A549 (cell line): ENCODE data around the gene FOXO3. TPM values are rescaled to one million over a fixed set of nuclear protein-coding genes. Genes with fewer than 3 reads are reported as not detected.
A peak's percentile ranks its signal among the peaks of the same experiment; 100 is the strongest.

Experiments
- ATAC-seq, 2 experiments: fragments of 200-7000 bp in 1 of 2; fragments of >200 bp in 1 of 2; cut with Nextera tagmentation in 1 of 2; cut with Tn5 transposase in 1 of 2; 3 replicates each; pipeline versions ENCODE4 v1.8.0 to v1.9.1; 2018 to 2020; ENCODE audit warnings: mild to moderate bottlenecking in 1 of 2, moderate library complexity in 1 of 2
- CTCF ChIA-PET: fragments of 300-600 bp; sonication (Branson Sonifier 250); formaldehyde crosslinking; extraction: SDS; loops from one replicate; lab custom pipeline; 2021; ENCODE audit warnings: antibody characterized with exemption, inconsistent platforms; lab: Yijun Ruan, JAX
- POLR2A ChIA-PET: fragments of 350-600 bp; formaldehyde crosslinking; extraction: SDS; loops from one replicate; lab custom pipeline; 2021; ENCODE audit warnings: antibody characterized with exemption, inconsistent platforms; lab: Yijun Ruan, JAX
- DNase-seq, 2 experiments: peaks; one replicate each; pipeline versions ENCODE4 v3.0.0 to v3.0.0-alpha.2; 2011 to 2016; ENCODE audit warnings: low read depth in 1 of 2, low spot score in 1 of 2
- FAIRE-seq: peaks from 2 replicates; lab custom pipeline; 2011; peaks lifted over from hg19 to GRCh38; lab: Jason Lieb, UNC
- H3K27ac ChIP-seq, 2 experiments: fragments of >200 bp; sonication (Bioruptor Twin); formaldehyde crosslinking; 3 replicates each; pipeline ENCODE4 v1.5.1; 2016 to 2017
- H3K4me1 ChIP-seq: fragments of >200 bp; sonication (Bioruptor Twin); formaldehyde crosslinking; 3 replicates; pipeline ENCODE4 v1.6.1; 2016
- H3K4me2 ChIP-seq: fragments of >200 bp; sonication (Bioruptor Twin); formaldehyde crosslinking; 3 replicates; pipeline ENCODE4 v1.6.1; 2016
- H3K4me3 ChIP-seq: fragments of >200 bp; sonication (Bioruptor Twin); formaldehyde crosslinking; 3 replicates; pipeline ENCODE4 v1.5.1; 2016
- H3K9me3 ChIP-seq: fragments of >200 bp; sonication (Bioruptor Twin); formaldehyde crosslinking; 3 replicates; pipeline ENCODE4 v1.6.1; 2016
- ATOH8 ChIP-seq: fragments of 250-450 bp; sonication (Bioruptor Pico); IDR thresholded peaks from 2 replicates; pipeline ENCODE4 v1.5.0; 2020; ENCODE audit warnings: low read depth, mild to moderate bottlenecking, moderate library complexity
- EHF ChIP-seq: fragments of 250-450 bp; sonication (Bioruptor Pico); IDR thresholded peaks from 2 replicates; pipeline ENCODE4 v1.5.0; 2020; ENCODE audit warnings: mild to moderate bottlenecking
- FOSL2 ChIP-seq, 2 experiments: fragments of 450-650 bp in 1 of 2; fragments of >200 bp in 1 of 2; sonication (Bioruptor Twin) in 1 of 2; formaldehyde crosslinking; IDR thresholded peaks; 2 replicates each; pipeline versions ENCODE4 v1.5.0 to v1.6.1; 2016 to 2020; ENCODE audit warnings: mild to moderate bottlenecking in 1 of 2, moderate library complexity in 1 of 2
- HMGXB4 ChIP-seq: fragments of 250-450 bp; sonication (Bioruptor Pico); IDR thresholded peaks from 2 replicates; pipeline ENCODE4 v1.5.0; 2021; ENCODE audit warnings: mild to moderate bottlenecking, moderate library complexity, borderline replicate concordance
- JUN ChIP-seq, 2 experiments: fragments of >200 bp; sonication (Bioruptor Twin); formaldehyde crosslinking; IDR thresholded peaks; 2 replicates in 1 of 2; 3 replicates in 1 of 2; pipeline ENCODE4 v1.6.1; 2016 to 2017
- JUNB ChIP-seq: fragments of >200 bp; sonication (Bioruptor Twin); formaldehyde crosslinking; IDR thresholded peaks from 2 replicates; pipeline ENCODE4 v1.6.1; 2016
- MYC ChIP-seq: IDR thresholded peaks from 2 replicates; pipeline ENCODE4 v1.6.1; 2012; ENCODE audit warnings: mild to moderate bottlenecking, inconsistent platforms, low read length, improper control_type of control experiment, borderline replicate concordance
- POLR2A ChIP-seq: IDR thresholded peaks from 2 replicates; pipeline ENCODE4 v1.6.1; 2012; ENCODE audit warnings: mild to moderate bottlenecking, low read length
- REST ChIP-seq: fragments of 200-600 bp; sonication (generic); IDR thresholded peaks from 2 replicates; pipeline ENCODE4 v1.6.1; 2016; ENCODE audit warnings: antibody characterized with exemption, mild to moderate bottlenecking, moderate library complexity
- SREBF2 ChIP-seq: fragments of 450-650 bp; IDR thresholded peaks from 2 replicates; pipeline ENCODE4 v1.6.1; 2014; ENCODE audit warnings: mild to moderate bottlenecking, moderate library complexity
- WGBS: methylation state at CpG from one replicate; pipeline ENCODE4 v1.1.6; 2017; ENCODE audit errors: missing lambda C conversion rate; 5-methylcytosine and 5-hydroxymethylcytosine counted together
- polyA plus RNA-seq, 4 experiments: library from polyadenylated mRNA; depleted of rRNA in 3 of 4; stranded (reverse); fragments of >200 nt; fragmentation: RNase III in 1 of 4; extraction: RNeasy Plus Mini Kit Qiagen cat#74134 plus additional on column Dnase treatment in 1 of 4; gene quantifications; 2 replicates in 3 of 4; 3 replicates in 1 of 4; pipeline ENCODE4 v1.2.3, GENCODE V29; 2011 to 2017

The FOXO3 gene
- polyA plus RNA-seq, 2 of the 4 experiments (the other 2 are of a cell fraction): 4.6 to 7.5 TPM

- Histone ChIP-seq H3K4me2 (0 out of 3 replicates have a peak overlapping the region, but pooled peaks have one; percentile 8), H3K9me3 (no peaks in the 10 kb centered on the region), H3K4me3 (no peak overlapping the region), H3K4me1 (peaks cover 27% of the 10 kb centered on the region), H3K27ac (no peak overlapping the region)
- ChIA-PET POLR2A (no interaction called here), CTCF (no interaction called here)
- ATAC-seq (peak in 1 of 2 experiments; percentile 24; a peak in 1 of 6 replicates), FAIRE-seq (no peak), DNase-seq (no peak)
- 79% methylated on average over 9 of the region's 9 CpGs for WGBS
- TF ChIP-seq HMGXB4 (CRISPR knock-in tag) (no peak), ATOH8 (CRISPR knock-in tag) (no peak), REST (no peak), MYC (no peak), JUNB (no peak), SREBF2 (no peak)
These were observed 18.0 kb downstream of the FOXO3 start for GRCh38 chr6:108578595-108579327.

GRCh38 chr6:108579328-108579721, 18.6 kb downstream of the FOXO3 start:
- no peak for DNase-seq
- H3K4me3 ChIP-seq: no peak overlapping the region
- ATAC-seq: no peak
- no peak for FAIRE-seq
- TF ChIP-seq FOSL2 (IDR thresholded peaks at IDR 0.05) (no peak), FOSL2 (CRISPR knock-in tag; IDR thresholded peaks at IDR 0.05) (no peak), EHF (CRISPR knock-in tag) (no peak), JUN (IDR thresholded peaks at IDR 0.05) (no peak), POLR2A (no peak), REST (no peak), ATOH8 (CRISPR knock-in tag) (no peak), HMGXB4 (CRISPR knock-in tag) (no peak)
- peaks cover 27% of the 10 kb centered on the region for H3K4me1 ChIP-seq
- no peaks in the 10 kb centered on the region for H3K9me3 ChIP-seq
- no peak overlapping the region for H3K4me2 ChIP-seq
- WGBS: 94% methylated on average over 1 of the region's 2 CpGs
- ChIA-PET CTCF (no interaction called here), POLR2A (interaction anchor here (0.6 kb wide), 1 partner anchor 12 kb away, joined by 6 read pairs; no protein-coding TSS in a partner anchor)
- no peak overlapping the region for H3K27ac ChIP-seq
